ENCODE data around the gene DOCK8. TPM values are rescaled to one million over a fixed set of nuclear protein-coding genes. Genes with fewer than 3 reads are reported as not detected.

DOCK8 gene
- total and polyA plus RNA-seq, 2 of the 13 experiments (the other 11 are each of a cell fraction or from before 2014, with no cell fraction given), result 0.28 to 0.38 TPM

GRCh38 chr9:335373-335772, 120.7 kb downstream of the DOCK8 start (continued):
- TF ChIP-seq ZNF609 (CRISPR knock-in tag; IDR thresholded peaks at IDR 0.05; ENCODE audit: borderline replicate concordance), result no peak
- no peak for TF ChIP-seq FOXC1 (CRISPR knock-in tag; IDR thresholded peaks at IDR 0.05; ENCODE audit: borderline replicate concordance)
- TF ChIP-seq ZNF782 (CRISPR knock-in tag; IDR thresholded peaks at IDR 0.05; ENCODE audit: borderline replicate concordance), result no peak
- no peak for TF ChIP-seq NFKB2 (CRISPR knock-in tag; IDR thresholded peaks at IDR 0.05; ENCODE audit: borderline replicate concordance)
- no peak for TF ChIP-seq ZNF350 (CRISPR knock-in tag; IDR thresholded peaks at IDR 0.05; ENCODE audit: borderline replicate concordance, low read depth)

GRCh38 chr9:336039-336438, 121.4 kb downstream of the DOCK8 start:
- in situ Hi-C loops (cut with HindIII; ENCODE audit: extremely low pct_ligation_motif_present, low pct_unique_long_range_greater_than_20kb) (no loop called here), intact Hi-C loops (cut with micrococcal nuclease; ENCODE audit: unreplicated experiment) (no loop called here)
- POLR2A ChIA-PET, result no interaction called here
- FAIRE-seq (peak; percentile 50), ATAC-seq (peak; percentile 88), DNase-seq (ENCODE audit: low spot score) (peak; percentile 74)
- no peak overlapping the region for H2AFZ ChIP-seq (ENCODE audit: low read length)
- no peaks in the 10 kb centered on the region for H4K20me1 ChIP-seq (ENCODE audit: insufficient read depth, low read length)
- no peak overlapping the region for H3K4me3 ChIP-seq (replicated peaks in 1 of 3; ENCODE audit: insufficient read depth in 1 of 3, low read depth in 2 of 3, low read length in 3 of 3)
- no TSS peak for BruUV-seq (replicated peaks)
- H3K4me1 ChIP-seq (ENCODE audit: insufficient read depth, low read length), result peaks cover 13% of the 10 kb centered on the region
- H3K4me2 ChIP-seq (ENCODE audit: low read depth, low read length), result no peak overlapping the region; the same call in 1 of the 2 replicates
- no peaks in the 10 kb centered on the region for H3K79me2 ChIP-seq (ENCODE audit: insufficient read depth, low read length)
- CTCF ChIA-PET (ENCODE audit: low intra/inter-chr PET ratio, low total read pairs), result no interaction called here
- H3K27ac ChIP-seq (ENCODE audit: extremely low read length, insufficient read depth, low read length), result no peak overlapping the region
- H3K27me3 ChIP-seq (ENCODE audit: control insufficient read depth in 1 of 2, insufficient read depth in 2 of 2, low read length in 2 of 2), result no peaks in the 10 kb centered on the region
- 0% methylated on average over 2 of the region's 2 CpGs for WGBS (ENCODE audit: low lambda C conversion rate)
- no peaks in the 10 kb centered on the region for H3K9me3 ChIP-seq (ENCODE audit: low read length)
- H3K36me3 ChIP-seq (replicated peaks in 1 of 2; ENCODE audit: control insufficient read depth in 1 of 2, insufficient read depth in 2 of 2, low read length in 2 of 2), result no peaks in the 10 kb centered on the region
- no peak overlapping the region for H3K9ac ChIP-seq (ENCODE audit: insufficient read depth, low read depth, low read length)
- 0 out of 2 replicates have a peak, but pooled peaks have one; percentile 7 for TF ChIP-seq FOXA3 (CRISPR knock-in tag; IDR thresholded peaks at IDR 0.05)
- TF ChIP-seq ZNF547 (CRISPR knock-in tag; IDR thresholded peaks at IDR 0.05), result no peak
- TF ChIP-seq RBM22 (optimal IDR thresholded peaks at IDR 0.05; ENCODE audit: low read length), result no peak
- TF ChIP-seq THRA (CRISPR knock-in tag; IDR thresholded peaks at IDR 0.05; ENCODE audit: borderline replicate concordance), result peak; percentile 61; the same call in 1 of the 2 replicates
- no peak for TF ChIP-seq ZNF317 (CRISPR knock-in tag; IDR thresholded peaks at IDR 0.05)
- no peak for TF ChIP-seq ZNF605 (CRISPR knock-in tag; IDR thresholded peaks at IDR 0.05)
- TF ChIP-seq ZNF609 (CRISPR knock-in tag; IDR thresholded peaks at IDR 0.05; ENCODE audit: borderline replicate concordance), result peak; percentile 30; the same call in 1 of the 2 replicates
